H1 (cell line): ENCODE data around the gene TRABD2A. TPM values are rescaled to one million over a fixed set of nuclear protein-coding genes. Genes with fewer than 3 reads are reported as not detected.

ENCODE experiments used
- CTCF ChIA-PET: fragments of 300-600 bp; sonication (Branson Sonifier 250); formaldehyde crosslinking; loops from one replicate; lab custom pipeline; 2021; ENCODE audit not compliant: partially characterized antibody; lab: Charles Lee
- POLR2A ChIA-PET: fragments of 300-600 bp; sonication (Branson Sonifier 250); formaldehyde crosslinking; loops from one replicate; lab custom pipeline; 2021; ENCODE audit warnings: inconsistent platforms; ENCODE audit not compliant: partially characterized antibody; lab: Charles Lee
- DNase-seq, 2 experiments: peaks; one replicate each; pipeline versions ENCODE4 v3.0.0 to v3.0.0-alpha.2; 2010 to 2022; ENCODE audit warnings: low spot score in 2 of 2, low read depth in 1 of 2, mixed read lengths in 1 of 2
- FAIRE-seq: peaks from 2 replicates; lab custom pipeline; 2011; peaks lifted over from hg19 to GRCh38; lab: Jason Lieb, UNC
- H2AFZ ChIP-seq: 2 replicates; pipeline ENCODE4 v1.8.1; 2012; ENCODE audit warnings: low read length, inconsistent platforms
- H2AK5ac ChIP-seq: 2 replicates; pipeline ENCODE4 v1.6.1; 2013; ENCODE audit warnings: low read depth, low read length
- H2BK120ac ChIP-seq: replicated peaks from 2 replicates; pipeline ENCODE3; 2013; ENCODE audit warnings: low read depth, low read length, inconsistent platforms
- H2BK12ac ChIP-seq: 2 replicates; pipeline ENCODE4 v1.6.1; 2013; ENCODE audit warnings: low read depth, low read length
- H2BK15ac ChIP-seq: 2 replicates; pipeline ENCODE4 v1.6.1; 2013; ENCODE audit warnings: low read length
- H2BK20ac ChIP-seq: 2 replicates; pipeline ENCODE4 v1.6.1; 2013; ENCODE audit warnings: low read length
- H2BK5ac ChIP-seq: 2 replicates; pipeline ENCODE4 v1.6.1; 2013; ENCODE audit warnings: low read depth, low read length
- H3K14ac ChIP-seq: 2 replicates; pipeline ENCODE4 v1.6.1; 2013; ENCODE audit warnings: inconsistent platforms; ENCODE audit not compliant: insufficient read length
- H3K18ac ChIP-seq: 2 replicates; pipeline ENCODE4 v1.6.1; 2013; ENCODE audit warnings: low read length; ENCODE audit errors: extremely low read depth
- H3K23ac ChIP-seq: 2 replicates; pipeline ENCODE4 v1.6.1; 2013; ENCODE audit warnings: inconsistent platforms; ENCODE audit not compliant: insufficient read length
- H3K23me2 ChIP-seq: 2 replicates; pipeline ENCODE4 v1.6.1; 2013; ENCODE audit warnings: low read depth, low read length
- H3K27ac ChIP-seq: 2 replicates; pipeline ENCODE4 v1.6.1; 2011; ENCODE audit warnings: low read depth, low read length, inconsistent platforms
- H3K27me3 ChIP-seq, 4 experiments: replicated peaks in 1 of 4; 1 replicate in 1 of 4; 2 replicates in 3 of 4; pipeline versions ENCODE4 v1.6.1 to v1.8.1; 2011 to 2013; ENCODE audit warnings: low read length in 3 of 4, mild to moderate bottlenecking in 3 of 4, inconsistent platforms in 2 of 4, mixed read lengths in 2 of 4, moderate library complexity in 1 of 4; ENCODE audit not compliant: control insufficient read depth in 3 of 4, insufficient read depth in 3 of 4; ENCODE audit errors: extremely low read depth in 1 of 4
- H3K36me3 ChIP-seq, 4 experiments: 2 replicates each; pipeline versions ENCODE4 v1.6.1 to v1.8.1; 2011 to 2013; ENCODE audit warnings: mild to moderate bottlenecking in 4 of 4, low read length in 3 of 4, moderate library complexity in 2 of 4, control low read depth in 1 of 4, inconsistent platforms in 1 of 4; ENCODE audit not compliant: insufficient read depth in 4 of 4, control insufficient read depth in 2 of 4
- H3K4ac ChIP-seq: replicated peaks from 2 replicates; pipeline ENCODE3; 2013; ENCODE audit warnings: low read length, low read depth, mixed read lengths, inconsistent platforms; ENCODE audit not compliant: insufficient read length
- H3K4me1 ChIP-seq, 4 experiments: replicated peaks in 1 of 4; 1 replicate in 1 of 4; 2 replicates in 3 of 4; pipeline versions ENCODE4 v1.6.1 to v1.8.1; 2011 to 2013; ENCODE audit warnings: low read length in 3 of 4, inconsistent platforms in 2 of 4, mixed read lengths in 1 of 4; ENCODE audit not compliant: insufficient read depth in 4 of 4, control insufficient read depth in 3 of 4
- H3K4me2 ChIP-seq, 2 experiments: 2 replicates each; pipeline versions ENCODE4 v1.6.1 to v1.8.1; 2011 to 2013; ENCODE audit warnings: low read depth in 2 of 2, low read length in 2 of 2, control low read depth in 1 of 2, inconsistent platforms in 1 of 2, mild to moderate bottlenecking in 1 of 2; ENCODE audit not compliant: insufficient read depth in 1 of 2
- H3K4me3 ChIP-seq, 4 experiments: fragments of 200-600, 300-600 bp in 1 of 4; sonication (generic), shearing (Covaris generic), sonication (Bioruptor Twin) in 1 of 4; 2 replicates each; pipeline versions ENCODE4 v1.5.1 to v1.8.1; 2011 to 2016; ENCODE audit warnings: low read length in 4 of 4, low read depth in 3 of 4, control low read depth in 2 of 4, inconsistent platforms in 2 of 4, mild to moderate bottlenecking in 2 of 4, mixed read lengths in 1 of 4, moderate library complexity in 1 of 4; ENCODE audit not compliant: insufficient read depth in 2 of 4; ENCODE audit errors: extremely low read depth in 1 of 4
- H3K56ac ChIP-seq: replicated peaks from 2 replicates; pipeline ENCODE3; 2013; ENCODE audit warnings: low read depth, mild to moderate bottlenecking, mixed read lengths, low read length, inconsistent platforms; ENCODE audit not compliant: insufficient read length
- H3K79me1 ChIP-seq: 2 replicates; pipeline ENCODE4 v1.6.1; 2013; ENCODE audit warnings: low read depth, low read length, control low read depth
- H3K79me2 ChIP-seq, 2 experiments: 2 replicates each; pipeline versions ENCODE4 v1.6.1 to v1.8.1; 2012 to 2013; ENCODE audit warnings: low read length in 2 of 2, mild to moderate bottlenecking in 2 of 2, inconsistent platforms in 1 of 2; ENCODE audit not compliant: insufficient read depth in 2 of 2, control insufficient read depth in 1 of 2
- H3K9ac ChIP-seq, 4 experiments: replicated peaks in 1 of 4; 1 replicate in 1 of 4; 2 replicates in 3 of 4; pipeline versions ENCODE4 v1.6.1 to v1.8.1; 2011 to 2013; ENCODE audit warnings: low read depth in 3 of 4, low read length in 3 of 4, control low read depth in 2 of 4, mild to moderate bottlenecking in 2 of 4, moderate library complexity in 2 of 4, inconsistent platforms in 1 of 4; ENCODE audit errors: extremely low read depth in 1 of 4
- H3K9me3 ChIP-seq, 2 experiments: 2 replicates each; pipeline versions ENCODE4 v1.6.1 to v1.8.1; 2012 to 2013; ENCODE audit warnings: mild to moderate bottlenecking in 2 of 2, moderate library complexity in 2 of 2, control low read depth in 1 of 2, inconsistent platforms in 1 of 2, low read depth in 1 of 2, low read length in 1 of 2, mixed read lengths in 1 of 2; ENCODE audit not compliant: insufficient read depth in 2 of 2
- H4K20me1 ChIP-seq, 2 experiments: replicated peaks in 1 of 2; 2 replicates each; pipeline versions ENCODE3 to v1.8.1; 2011 to 2013; ENCODE audit warnings: inconsistent platforms in 2 of 2, low read length in 2 of 2, mild to moderate bottlenecking in 1 of 2; ENCODE audit not compliant: insufficient read depth in 2 of 2, control insufficient read depth in 1 of 2
- H4K5ac ChIP-seq: 2 replicates; pipeline ENCODE4 v1.6.1; 2013; ENCODE audit warnings: low read length, low read depth, mixed read lengths, inconsistent platforms; ENCODE audit not compliant: insufficient read length
- H4K8ac ChIP-seq: 2 replicates; pipeline ENCODE4 v1.8.0; 2013; ENCODE audit warnings: mild to moderate bottlenecking, moderate library complexity, low read length, inconsistent platforms; ENCODE audit not compliant: insufficient read depth; ENCODE audit errors: extremely low read depth
- H4K91ac ChIP-seq: replicated peaks from 2 replicates; pipeline ENCODE3; 2013; ENCODE audit warnings: low read length, mixed read lengths, inconsistent platforms; ENCODE audit not compliant: insufficient read length
- BACH1 ChIP-seq: IDR thresholded peaks from 2 replicates; pipeline ENCODE4 v1.6.1; 2012; ENCODE audit warnings: low read length, improper control_type of control experiment
- RAD21 ChIP-seq, 2 experiments: IDR thresholded peaks in 1 of 2; conservative IDR thresholded peaks in 1 of 2; 2 replicates each; pipeline ENCODE4 v1.6.1; 2011; ENCODE audit warnings: low read depth in 2 of 2, low read length in 2 of 2, improper control_type of control experiment in 1 of 2, inconsistent platforms in 1 of 2, mild to moderate bottlenecking in 1 of 2, moderate library complexity in 1 of 2
- WGBS, 2 experiments: shearing (Covaris generic) in 1 of 2; methylation state at CpG; one replicate each; pipeline versions ENCODE4 v1.1.6 to v1.1.7; 2013 to 2015; ENCODE audit warnings: low lambda C conversion rate in 2 of 2, mixed read lengths in 2 of 2, inconsistent platforms in 1 of 2, low coverage in 1 of 2, missing lambda C conversion rate in 1 of 2; ENCODE audit not compliant: insufficient replicate concordance in 2 of 2, insufficient coverage in 1 of 2, insufficient read length in 1 of 2; ENCODE audit errors: extremely low coverage in 1 of 2, missing lambda C conversion rate in 1 of 2; 5-methylcytosine and 5-hydroxymethylcytosine counted together
- polyA plus RNA-seq, 7 experiments: library from polyadenylated mRNA; depleted of rRNA in 3 of 7; stranded (reverse) in 5 of 7; unstranded in 2 of 7; fragments of >200 nt in 5 of 7; fragments of 200-250 nt in 2 of 7; gene quantifications; 1 replicate in 5 of 7; 2 replicates in 1 of 7; 4 replicates in 1 of 7; pipeline versions ENCODE4 v1.2.1 to v1.2.3, GENCODE V29; 2011 to 2013; ENCODE audit warnings: missing spikeins in 2 of 7, mixed read lengths in 2 of 7
- total RNA-seq: library from RNA; stranded (reverse); fragmentation: NEBNext Ultra II Directional; extraction: Animal tissue kit (Norgen Biotek cat#: 25700); gene quantifications from 2 replicates; pipeline ENCODE4 v1.2.1, GENCODE V29; 2021
- TF ChIP-seq, protein P1 (sequence below), 3 experiments: IDR thresholded peaks; 1 replicate in 2 of 3; 2 replicates in 1 of 3; pipeline versions ENCODE4 v1.5.1 to v1.6.1; 2011; ENCODE audit warnings: low read length in 3 of 3, mild to moderate bottlenecking in 3 of 3, inconsistent platforms in 2 of 3, low read depth in 1 of 3, moderate library complexity in 1 of 3; ENCODE audit not compliant: insufficient read depth in 1 of 3; ENCODE audit errors: control extremely low read depth in 1 of 3

Gene TRABD2A
- total and polyA plus RNA-seq, 2 of the 8 experiments (the other 6 are each of a cell fraction or from before 2014, with no cell fraction given): 17.3 to 18.6 TPM

DNA sequence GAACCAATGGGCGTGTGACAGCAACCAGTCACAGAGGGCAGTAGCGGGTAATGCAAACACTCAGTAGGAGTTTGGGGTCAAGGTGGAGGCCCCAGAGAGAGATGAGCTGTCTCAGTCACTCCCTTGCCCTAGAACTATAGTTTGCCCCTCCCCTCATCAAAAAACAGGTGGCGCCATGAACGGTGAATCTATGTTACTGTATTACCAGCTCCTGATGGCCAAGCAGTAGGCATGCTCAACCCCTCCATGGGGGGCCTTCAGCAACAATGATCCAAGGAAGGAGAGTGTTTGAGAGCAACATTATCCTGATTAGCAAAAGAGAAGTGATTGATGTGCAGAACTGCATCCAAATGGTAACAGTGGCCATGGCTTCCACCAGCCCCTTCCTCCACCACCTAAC lies 30.4 kb downstream of the TRABD2A start:
- POLR2A ChIA-PET: interaction anchor here (0.8 kb wide), 1 partner anchor 24 kb away, joined by 3 read pairs; no protein-coding TSS in a partner anchor
- H3K18ac ChIP-seq: no peak overlapping the region
- H4K20me1 ChIP-seq: peaks cover 0 to 5% of the 10 kb centered on the region in 2 experiments
- DNase-seq (no peak), FAIRE-seq (no peak)
- H2AFZ ChIP-seq: no peak overlapping the region
- peaks cover 0 to 8% (median 4%) of the 10 kb centered on the region in 4 experiments; a peak in 5 of 7 replicates for H3K4me1 ChIP-seq
- no peak overlapping the region for H3K56ac ChIP-seq
- H3K4me2 ChIP-seq: no peak overlapping the region
- no peak overlapping the region for H3K14ac ChIP-seq
- H3K27ac ChIP-seq: no peak overlapping the region
- CTCF ChIA-PET: interaction anchor here (0.8 to 3.8 kb wide), 11 partner anchors 8 to 324 kb away, joined by 3 to 25 read pairs (median 3); partner anchors contain the start of gene TRABD2A
- no peak overlapping the region for H3K4me3 ChIP-seq
- WGBS, 2 experiments: 87% methylated on average over 4 of the region's 4 CpGs; no CpG with 5 or more reads in 1 of the 2 experiments
- no peak overlapping the region for H3K23ac ChIP-seq
- no peak overlapping the region for H2BK12ac ChIP-seq
- no peak overlapping the region for H4K8ac ChIP-seq
- no peaks in the 10 kb centered on the region for H3K36me3 ChIP-seq
- no peak overlapping the region for H2BK15ac ChIP-seq
- H4K91ac ChIP-seq: no peak overlapping the region
- no peak overlapping the region for H2BK20ac ChIP-seq
- no peak overlapping the region for H4K5ac ChIP-seq
- no peak overlapping the region for H3K4ac ChIP-seq
- no peak overlapping the region for H2BK120ac ChIP-seq
- peaks cover 2% of the 10 kb centered on the region; the same call in 1 of the 2 replicates for H3K79me1 ChIP-seq
- no peaks in the 10 kb centered on the region for H3K79me2 ChIP-seq
- peaks cover 4 to 15% (median 10%) of the 10 kb centered on the region in 4 experiments for H3K27me3 ChIP-seq
- H3K23me2 ChIP-seq: no peaks in the 10 kb centered on the region; the same call in 1 of the 2 replicates
- no peaks in the 10 kb centered on the region for H3K9me3 ChIP-seq
- no peak overlapping the region for H3K9ac ChIP-seq
- no peak overlapping the region for H2BK5ac ChIP-seq
- H2AK5ac ChIP-seq: no peak overlapping the region
- TF ChIP-seq, protein P1, sequence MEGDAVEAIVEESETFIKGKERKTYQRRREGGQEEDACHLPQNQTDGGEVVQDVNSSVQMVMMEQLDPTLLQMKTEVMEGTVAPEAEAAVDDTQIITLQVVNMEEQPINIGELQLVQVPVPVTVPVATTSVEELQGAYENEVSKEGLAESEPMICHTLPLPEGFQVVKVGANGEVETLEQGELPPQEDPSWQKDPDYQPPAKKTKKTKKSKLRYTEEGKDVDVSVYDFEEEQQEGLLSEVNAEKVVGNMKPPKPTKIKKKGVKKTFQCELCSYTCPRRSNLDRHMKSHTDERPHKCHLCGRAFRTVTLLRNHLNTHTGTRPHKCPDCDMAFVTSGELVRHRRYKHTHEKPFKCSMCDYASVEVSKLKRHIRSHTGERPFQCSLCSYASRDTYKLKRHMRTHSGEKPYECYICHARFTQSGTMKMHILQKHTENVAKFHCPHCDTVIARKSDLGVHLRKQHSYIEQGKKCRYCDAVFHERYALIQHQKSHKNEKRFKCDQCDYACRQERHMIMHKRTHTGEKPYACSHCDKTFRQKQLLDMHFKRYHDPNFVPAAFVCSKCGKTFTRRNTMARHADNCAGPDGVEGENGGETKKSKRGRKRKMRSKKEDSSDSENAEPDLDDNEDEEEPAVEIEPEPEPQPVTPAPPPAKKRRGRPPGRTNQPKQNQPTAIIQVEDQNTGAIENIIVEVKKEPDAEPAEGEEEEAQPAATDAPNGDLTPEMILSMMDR (IDR thresholded peaks at IDR 0.05; ENCODE audit: control extremely low read depth in 1 of 3, insufficient read depth in 1 of 3, low read depth in 1 of 3, low read length in 3 of 3): peak in 2 of 3 experiments; percentile 5 to 30; a peak in 2 of 4 replicates
- TF ChIP-seq BACH1 (no peak), RAD21 (IDR thresholded peaks at IDR 0.05 in 1 of 2, conservative IDR thresholded peaks at IDR 0.05 in 1 of 2; ENCODE audit: low read depth in 2 of 2, low read length in 2 of 2) (0 out of 4 replicates have a peak, but pooled peaks of 1 of the 2 experiments have one; percentile 7)
